Liver (tissue), 9 donors: ENCODE data around the gene SLC12A1. TPM values are rescaled to one million over a fixed set of nuclear protein-coding genes. Genes with fewer than 3 reads are reported as not detected.

Source experiments
- DNase-seq: peaks from one replicate; pipeline ENCODE4 v3.0.0-alpha.2; 2017; ENCODE audit warnings: low spot score
- H3K27ac ChIP-seq, 2 donors: one replicate each; pipeline ENCODE4 v1.7.0; 2013; ENCODE audit warnings: inconsistent platforms in 2 of 2, low read length in 2 of 2, control low read depth in 1 of 2, low read depth in 1 of 2, mild to moderate bottlenecking in 1 of 2
- H3K27me3 ChIP-seq, 4 donors: one replicate each; pipeline versions ENCODE4 v1.6.1 to v1.7.0; 2013; ENCODE audit warnings: low read length in 3 of 4, inconsistent platforms in 1 of 4, mild to moderate bottlenecking in 1 of 4, moderate library complexity in 1 of 4; ENCODE audit not compliant: control insufficient read depth in 4 of 4, insufficient read depth in 4 of 4
- H3K36me3 ChIP-seq, 4 donors: one replicate each; pipeline versions ENCODE4 v1.6.1 to v1.7.0; 2013; ENCODE audit warnings: low read length in 3 of 4, mild to moderate bottlenecking in 3 of 4, low read depth in 1 of 4, moderate library complexity in 1 of 4; ENCODE audit not compliant: control insufficient read depth in 4 of 4, insufficient read depth in 3 of 4
- H3K4me1 ChIP-seq, 4 donors: one replicate each; pipeline versions ENCODE4 v1.6.1 to v1.7.0; 2013; ENCODE audit warnings: low read length in 3 of 4, mild to moderate bottlenecking in 3 of 4, moderate library complexity in 1 of 4; ENCODE audit not compliant: control insufficient read depth in 4 of 4, insufficient read depth in 4 of 4
- H3K4me3 ChIP-seq, 3 donors: one replicate each; pipeline versions ENCODE4 v1.6.1 to v1.7.0; 2013; ENCODE audit warnings: low read length in 3 of 3, control low read depth in 1 of 3, low read depth in 1 of 3, mild to moderate bottlenecking in 1 of 3
- H3K9ac ChIP-seq, 2 donors: one replicate each; pipeline ENCODE4 v1.7.0; 2013; ENCODE audit warnings: low read length in 2 of 2, mild to moderate bottlenecking in 2 of 2, moderate library complexity in 2 of 2, control low read depth in 1 of 2, low read depth in 1 of 2
- H3K9me3 ChIP-seq, 4 donors: one replicate each; pipeline versions ENCODE4 v1.6.1 to v1.7.0; 2013; ENCODE audit warnings: low read length in 3 of 4; ENCODE audit not compliant: control insufficient read depth in 4 of 4
- EGR1 ChIP-seq, 2 donors: IDR thresholded peaks; 2 replicates each; pipeline ENCODE4 v1.6.1; 2016 to 2018; ENCODE audit warnings: antibody characterized with exemption in 2 of 2, low read depth in 2 of 2
- FOXA1 ChIP-seq: IDR thresholded peaks from 2 replicates; pipeline ENCODE4 v1.6.1; 2016; ENCODE audit warnings: antibody characterized with exemption
- FOXA2 ChIP-seq: IDR thresholded peaks from 2 replicates; pipeline ENCODE4 v1.6.1; 2016; ENCODE audit warnings: antibody characterized with exemption
- GABPA ChIP-seq, 2 donors: IDR thresholded peaks in 1 of 2; conservative IDR thresholded peaks in 1 of 2; 2 replicates each; pipeline ENCODE4 v1.6.1; 2016; ENCODE audit warnings: antibody characterized with exemption in 2 of 2, mild to moderate bottlenecking in 1 of 2, moderate library complexity in 1 of 2
- HNF4A ChIP-seq, 2 donors: conservative IDR thresholded peaks; 2 replicates each; pipeline ENCODE4 v1.6.1; 2016; ENCODE audit warnings: antibody characterized with exemption in 2 of 2, mild to moderate bottlenecking in 2 of 2
- JUND ChIP-seq, 2 donors: IDR thresholded peaks; 2 replicates each; pipeline ENCODE4 v1.6.1; 2016; ENCODE audit warnings: antibody characterized with exemption in 2 of 2
- NR2F2 ChIP-seq: IDR thresholded peaks from 2 replicates; pipeline ENCODE4 v1.6.1; 2016; ENCODE audit warnings: antibody characterized with exemption
- RAD21 ChIP-seq, 2 donors: IDR thresholded peaks; 2 replicates each; pipeline ENCODE4 v1.6.1; 2016; ENCODE audit warnings: antibody characterized with exemption in 2 of 2, mild to moderate bottlenecking in 2 of 2
- RXRA ChIP-seq, 2 donors: IDR thresholded peaks; 2 replicates each; pipeline ENCODE4 v1.6.1; 2017 to 2018; ENCODE audit warnings: antibody characterized with exemption in 2 of 2, mild to moderate bottlenecking in 1 of 2
- SP1 ChIP-seq: IDR thresholded peaks from 2 replicates; pipeline ENCODE4 v1.6.1; 2018; ENCODE audit warnings: antibody characterized with exemption, mild to moderate bottlenecking
- TAF1 ChIP-seq: conservative IDR thresholded peaks from 2 replicates; pipeline ENCODE4 v1.6.1; 2016; ENCODE audit warnings: antibody characterized with exemption, mild to moderate bottlenecking
- YY1 ChIP-seq: IDR thresholded peaks from 2 replicates; pipeline ENCODE4 v1.6.1; 2016; ENCODE audit warnings: antibody characterized with exemption, mild to moderate bottlenecking
- ZBTB33 ChIP-seq: IDR thresholded peaks from 2 replicates; pipeline ENCODE4 v1.6.1; 2016; ENCODE audit warnings: antibody characterized with exemption
- WGBS: extraction: QIAGEN DNeasy Blood & Tissue Kit; methylation state at CpG from one replicate; pipeline ENCODE4 v1.1.7; 2013; 5-methylcytosine and 5-hydroxymethylcytosine counted together
- polyA plus RNA-seq, 2 donors: library from polyadenylated mRNA; stranded (reverse) in 1 of 2; unstranded in 1 of 2; fragments of 200-250 nt in 1 of 2; fragments of >200 nt in 1 of 2; fragmentation: Nextera tagmentation in 1 of 2; extraction: Ambion mirVana in 1 of 2; gene quantifications; one replicate each; pipeline versions ENCODE4 v1.2.1 to v1.2.3, GENCODE V29; 2013 to 2015
- total RNA-seq, 2 donors: library from RNA; depleted of rRNA; stranded (reverse); fragments of >200 nt; gene quantifications; one replicate each; pipeline ENCODE4 v1.2.3, GENCODE V29; 2014
- TF ChIP-seq, protein P1 (sequence below): IDR thresholded peaks from 2 replicates; pipeline ENCODE4 v1.6.1; 2016; ENCODE audit warnings: antibody characterized with exemption, mild to moderate bottlenecking
- TF ChIP-seq, protein P2 (sequence below): IDR thresholded peaks from 2 replicates; pipeline ENCODE4 v1.6.1; 2016; ENCODE audit warnings: antibody characterized with exemption
- TF ChIP-seq, protein P3 (sequence below): fragments of 150-350 bp; IDR thresholded peaks from 2 replicates; pipeline ENCODE4 v1.5.1; 2017; ENCODE audit warnings: improper control_type of control experiment, low read depth, low read length; ENCODE audit not compliant: missing input control
- donor health status: healthy.
- donor health status: healthy.
- donor health status: healthy.
- donor health status: healthy.
- donor health status: healthy.

Gene SLC12A1
- total and polyA plus RNA-seq, 4 donors = 0.03 to 0.42 (median 0.09) TPM

DNA sequence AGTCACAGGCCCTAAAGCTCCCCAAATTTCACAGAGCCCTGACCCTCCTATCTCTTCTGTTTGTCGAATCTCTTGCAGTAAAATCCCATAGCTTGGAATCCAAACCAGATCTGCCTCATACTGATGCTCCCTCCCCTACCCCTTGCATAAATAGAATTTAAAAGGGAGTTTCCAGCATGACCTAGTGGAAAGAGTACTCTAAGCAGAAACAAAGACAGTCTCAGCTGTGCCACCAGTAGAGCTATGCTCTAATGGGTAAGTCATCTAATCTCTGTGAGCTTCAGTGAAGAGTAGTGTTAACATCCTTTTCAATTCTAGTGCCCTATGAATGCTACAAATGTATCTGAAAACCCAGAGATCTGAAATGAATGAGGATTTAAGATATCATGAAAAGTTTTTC is 4.0 kb upstream of the SLC12A1 start:
- TF ChIP-seq NR2F2 (no peak), JUND (IDR thresholded peaks at IDR 0.05) (no peak), GABPA (IDR thresholded peaks at IDR 0.05 in 1 of 2, conservative IDR thresholded peaks at IDR 0.05 in 1 of 2) (no peak), FOXA2 (no peak), YY1 (no peak), RXRA (IDR thresholded peaks at IDR 0.05) (no peak), ZBTB33 (no peak), TAF1 (no peak)
- TF ChIP-seq, protein P1, sequence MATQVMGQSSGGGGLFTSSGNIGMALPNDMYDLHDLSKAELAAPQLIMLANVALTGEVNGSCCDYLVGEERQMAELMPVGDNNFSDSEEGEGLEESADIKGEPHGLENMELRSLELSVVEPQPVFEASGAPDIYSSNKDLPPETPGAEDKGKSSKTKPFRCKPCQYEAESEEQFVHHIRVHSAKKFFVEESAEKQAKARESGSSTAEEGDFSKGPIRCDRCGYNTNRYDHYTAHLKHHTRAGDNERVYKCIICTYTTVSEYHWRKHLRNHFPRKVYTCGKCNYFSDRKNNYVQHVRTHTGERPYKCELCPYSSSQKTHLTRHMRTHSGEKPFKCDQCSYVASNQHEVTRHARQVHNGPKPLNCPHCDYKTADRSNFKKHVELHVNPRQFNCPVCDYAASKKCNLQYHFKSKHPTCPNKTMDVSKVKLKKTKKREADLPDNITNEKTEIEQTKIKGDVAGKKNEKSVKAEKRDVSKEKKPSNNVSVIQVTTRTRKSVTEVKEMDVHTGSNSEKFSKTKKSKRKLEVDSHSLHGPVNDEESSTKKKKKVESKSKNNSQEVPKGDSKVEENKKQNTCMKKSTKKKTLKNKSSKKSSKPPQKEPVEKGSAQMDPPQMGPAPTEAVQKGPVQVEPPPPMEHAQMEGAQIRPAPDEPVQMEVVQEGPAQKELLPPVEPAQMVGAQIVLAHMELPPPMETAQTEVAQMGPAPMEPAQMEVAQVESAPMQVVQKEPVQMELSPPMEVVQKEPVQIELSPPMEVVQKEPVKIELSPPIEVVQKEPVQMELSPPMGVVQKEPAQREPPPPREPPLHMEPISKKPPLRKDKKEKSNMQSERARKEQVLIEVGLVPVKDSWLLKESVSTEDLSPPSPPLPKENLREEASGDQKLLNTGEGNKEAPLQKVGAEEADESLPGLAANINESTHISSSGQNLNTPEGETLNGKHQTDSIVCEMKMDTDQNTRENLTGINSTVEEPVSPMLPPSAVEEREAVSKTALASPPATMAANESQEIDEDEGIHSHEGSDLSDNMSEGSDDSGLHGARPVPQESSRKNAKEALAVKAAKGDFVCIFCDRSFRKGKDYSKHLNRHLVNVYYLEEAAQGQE = no peak
- Histone ChIP-seq H3K4me3 (no peak overlapping the region), H3K36me3 (no peaks in the 10 kb centered on the region), H3K27ac (no peak overlapping the region), H3K27me3 (peaks cover 0 to 3% (median 0%) of the 10 kb centered on the region in 4 donors), H3K9ac (no peak overlapping the region), H3K9me3 (peaks cover 0 to 4% (median 0%) of the 10 kb centered on the region in 4 donors), H3K4me1 (no peaks in the 10 kb centered on the region)
- 69% methylated on average over 1 of the region's 1 CpG for WGBS
- no peak for DNase-seq

GRCh38 chr15:48221261-48221660 is 15.2 kb downstream of the SLC12A1 start:
- Histone ChIP-seq H3K9ac (no peak overlapping the region), H3K9me3 (no peaks in the 10 kb centered on the region), H3K4me1 (no peaks in the 10 kb centered on the region), H3K4me3 (no peak overlapping the region), H3K36me3 (no peaks in the 10 kb centered on the region), H3K27me3 (peaks cover 0 to 3% (median 0%) of the 10 kb centered on the region in 4 donors), H3K27ac (no peak overlapping the region)
- WGBS = 21% methylated on average over 1 of the region's 1 CpG
- TF ChIP-seq RAD21 (IDR thresholded peaks at IDR 0.05) = no peak
- DNase-seq = no peak

GRCh38 chr15:48221885-48222284 is 15.8 kb downstream of the SLC12A1 start:
- Histone ChIP-seq H3K9ac (no peak overlapping the region), H3K4me3 (no peak overlapping the region), H3K4me1 (no peaks in the 10 kb centered on the region), H3K9me3 (no peaks in the 10 kb centered on the region), H3K36me3 (no peaks in the 10 kb centered on the region), H3K27me3 (peaks cover 0 to 3% (median 0%) of the 10 kb centered on the region in 4 donors), H3K27ac (no peak overlapping the region)
- no peak for DNase-seq
- 85% methylated on average over 4 of the region's 4 CpGs for WGBS
- TF ChIP-seq SP1 (no peak), JUND (IDR thresholded peaks at IDR 0.05) (no peak), FOXA2 (no peak), HNF4A (conservative IDR thresholded peaks at IDR 0.05) (no peak), EGR1 (IDR thresholded peaks at IDR 0.05; ENCODE audit: low read depth in 2 of 2) (no peak), GABPA (IDR thresholded peaks at IDR 0.05 in 1 of 2, conservative IDR thresholded peaks at IDR 0.05 in 1 of 2) (no peak), FOXA1 (no peak), TAF1 (no peak), RAD21 (IDR thresholded peaks at IDR 0.05) (no peak)
- TF ChIP-seq, protein P1 = no peak
- TF ChIP-seq, protein P2, sequence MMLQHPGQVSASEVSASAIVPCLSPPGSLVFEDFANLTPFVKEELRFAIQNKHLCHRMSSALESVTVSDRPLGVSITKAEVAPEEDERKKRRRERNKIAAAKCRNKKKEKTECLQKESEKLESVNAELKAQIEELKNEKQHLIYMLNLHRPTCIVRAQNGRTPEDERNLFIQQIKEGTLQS = no peak
- TF ChIP-seq, protein P3, sequence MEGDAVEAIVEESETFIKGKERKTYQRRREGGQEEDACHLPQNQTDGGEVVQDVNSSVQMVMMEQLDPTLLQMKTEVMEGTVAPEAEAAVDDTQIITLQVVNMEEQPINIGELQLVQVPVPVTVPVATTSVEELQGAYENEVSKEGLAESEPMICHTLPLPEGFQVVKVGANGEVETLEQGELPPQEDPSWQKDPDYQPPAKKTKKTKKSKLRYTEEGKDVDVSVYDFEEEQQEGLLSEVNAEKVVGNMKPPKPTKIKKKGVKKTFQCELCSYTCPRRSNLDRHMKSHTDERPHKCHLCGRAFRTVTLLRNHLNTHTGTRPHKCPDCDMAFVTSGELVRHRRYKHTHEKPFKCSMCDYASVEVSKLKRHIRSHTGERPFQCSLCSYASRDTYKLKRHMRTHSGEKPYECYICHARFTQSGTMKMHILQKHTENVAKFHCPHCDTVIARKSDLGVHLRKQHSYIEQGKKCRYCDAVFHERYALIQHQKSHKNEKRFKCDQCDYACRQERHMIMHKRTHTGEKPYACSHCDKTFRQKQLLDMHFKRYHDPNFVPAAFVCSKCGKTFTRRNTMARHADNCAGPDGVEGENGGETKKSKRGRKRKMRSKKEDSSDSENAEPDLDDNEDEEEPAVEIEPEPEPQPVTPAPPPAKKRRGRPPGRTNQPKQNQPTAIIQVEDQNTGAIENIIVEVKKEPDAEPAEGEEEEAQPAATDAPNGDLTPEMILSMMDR = no peak
